ENCODE data around the gene ENOX1. TPM values are rescaled to one million over a fixed set of nuclear protein-coding genes. Genes with fewer than 3 reads are reported as not detected.

ENOX1 gene
- total and polyA plus RNA-seq, 2 donors, result 4.0 to 5.7 TPM

DNA sequence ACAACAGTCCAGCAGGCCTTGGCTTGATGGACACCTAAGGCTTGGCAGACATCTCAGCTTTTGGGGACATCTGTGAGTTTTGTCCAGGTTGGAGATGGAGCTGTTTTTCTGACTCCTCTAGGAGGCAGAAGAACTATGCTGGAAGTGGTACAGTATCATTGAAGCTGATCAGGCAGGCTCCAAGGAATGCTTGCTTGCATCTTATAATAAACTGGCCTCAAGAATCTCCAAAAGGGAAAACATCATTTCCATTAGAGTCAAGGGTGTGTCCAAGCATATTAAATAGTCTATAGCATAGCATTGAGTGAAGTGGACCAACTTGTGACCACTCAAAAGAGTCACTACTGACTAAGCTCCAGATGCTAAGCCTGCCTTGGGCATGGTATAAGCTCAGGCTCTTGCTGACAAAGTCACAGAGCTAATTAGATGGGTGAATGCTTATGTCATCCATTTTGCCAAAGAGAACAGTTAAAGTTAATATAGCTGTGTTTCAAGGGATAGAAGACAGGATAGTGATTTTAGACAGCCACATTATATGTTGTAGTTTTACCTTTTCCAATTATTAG lies 547.4 kb downstream of the ENOX1 start:
- H3K27ac ChIP-seq (ENCODE audit: low read depth in 1 of 2, low read length in 1 of 2), result no peak overlapping the region
- H3K9me3 ChIP-seq (ENCODE audit: control insufficient read depth in 2 of 2, insufficient read depth in 1 of 2, low read length in 1 of 2), result no peaks in the 10 kb centered on the region
- no peak overlapping the region for H3K4me3 ChIP-seq (ENCODE audit: low read length in 2 of 2)
- H3K27me3 ChIP-seq (ENCODE audit: control insufficient read depth in 2 of 2, insufficient read depth in 1 of 2, low read length in 1 of 2), result no peaks in the 10 kb centered on the region
- no peaks in the 10 kb centered on the region for H3K36me3 ChIP-seq (ENCODE audit: control insufficient read depth in 2 of 2, insufficient read depth in 2 of 2, low read length in 1 of 2)
- DNase-seq (ENCODE audit: low read depth in 6 of 9, low spot score in 9 of 9), result no peak
- peaks cover 0 to 2% of the 10 kb centered on the region in 2 donors for H3K4me1 ChIP-seq (ENCODE audit: control insufficient read depth in 2 of 2, insufficient read depth in 2 of 2, low read length in 2 of 2)

DNA sequence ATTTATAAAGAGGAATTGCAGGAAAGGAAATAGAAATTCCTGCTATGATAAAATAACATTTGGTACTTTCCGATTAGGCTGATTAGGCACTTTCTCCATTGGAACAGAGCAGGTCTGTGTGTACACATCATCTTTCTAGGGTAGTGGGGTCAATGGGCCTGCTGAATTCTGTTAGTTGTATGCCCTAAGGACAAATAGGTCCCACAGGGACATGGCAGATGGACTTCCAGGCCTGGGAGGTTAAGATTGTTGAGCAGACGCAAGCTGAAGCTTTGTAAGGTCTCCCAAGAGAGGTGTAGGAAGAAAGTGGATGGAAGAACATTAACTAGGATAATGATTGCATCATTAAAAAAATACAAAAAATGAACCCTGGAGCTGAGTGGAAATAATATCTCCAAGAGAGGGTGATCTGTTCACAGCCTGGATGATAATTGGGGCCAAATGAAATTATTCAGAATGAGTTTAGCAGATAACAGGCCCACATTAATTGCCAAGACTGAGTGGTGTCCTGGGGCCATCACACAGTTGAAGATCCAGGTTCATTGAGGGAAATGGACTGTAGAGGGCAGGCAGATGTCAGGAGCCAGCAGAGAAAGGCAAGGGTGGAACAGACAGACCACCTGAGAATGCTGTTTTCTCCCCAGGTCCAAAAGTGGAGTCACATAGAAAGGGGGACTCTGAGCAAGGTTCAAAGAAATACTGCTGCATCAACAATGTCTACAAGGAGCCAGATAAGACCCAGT lies 548.3 kb downstream of the ENOX1 start:
- Histone ChIP-seq H3K4me3 (ENCODE audit: low read length in 2 of 2) (no peak overlapping the region), H3K9me3 (ENCODE audit: control insufficient read depth in 2 of 2, insufficient read depth in 1 of 2, low read length in 1 of 2) (no peaks in the 10 kb centered on the region), H3K36me3 (ENCODE audit: control insufficient read depth in 2 of 2, insufficient read depth in 2 of 2, low read length in 1 of 2) (no peaks in the 10 kb centered on the region), H3K27me3 (ENCODE audit: control insufficient read depth in 2 of 2, insufficient read depth in 1 of 2, low read length in 1 of 2) (no peaks in the 10 kb centered on the region), H3K4me1 (ENCODE audit: control insufficient read depth in 2 of 2, insufficient read depth in 2 of 2, low read length in 2 of 2) (no peaks in the 10 kb centered on the region), H3K27ac (ENCODE audit: low read depth in 1 of 2, low read length in 1 of 2) (no peak overlapping the region)
- WGBS, result 98% methylated on average over 2 of the region's 2 CpGs
- DNase-seq (ENCODE audit: low read depth in 6 of 9, low spot score in 9 of 9), result no peak

DNA sequence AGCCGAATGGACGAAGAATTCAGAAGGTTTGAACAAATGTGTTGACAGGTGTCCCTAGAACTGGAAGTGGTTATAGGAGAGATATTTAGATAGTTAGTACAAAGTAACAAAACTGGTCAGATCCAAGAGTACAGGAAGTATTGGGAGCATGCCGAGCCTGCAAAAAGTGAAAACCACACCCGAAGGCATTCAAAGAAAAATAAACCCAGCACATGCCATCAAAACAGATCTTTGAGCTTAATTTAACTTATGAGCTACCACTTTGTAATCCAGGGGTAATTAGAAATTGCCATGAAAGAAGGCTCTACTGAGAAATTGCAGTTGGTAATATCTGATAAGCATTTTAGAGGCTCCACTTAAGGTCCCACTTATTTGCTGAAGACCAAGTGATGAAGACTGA lies 549.2 kb downstream of the ENOX1 start:
- no peaks in the 10 kb centered on the region for H3K9me3 ChIP-seq (ENCODE audit: control insufficient read depth in 2 of 2, insufficient read depth in 1 of 2, low read length in 1 of 2)
- DNase-seq (ENCODE audit: low read depth in 6 of 9, low spot score in 9 of 9), result no peak
- H3K4me1 ChIP-seq (ENCODE audit: control insufficient read depth in 2 of 2, insufficient read depth in 2 of 2, low read length in 2 of 2), result no peaks in the 10 kb centered on the region
- no peaks in the 10 kb centered on the region for H3K27me3 ChIP-seq (ENCODE audit: control insufficient read depth in 2 of 2, insufficient read depth in 1 of 2, low read length in 1 of 2)
- H3K4me3 ChIP-seq (ENCODE audit: low read length in 2 of 2), result no peak overlapping the region
- WGBS, result 81% methylated on average over 4 of the region's 4 CpGs
- no peaks in the 10 kb centered on the region for H3K36me3 ChIP-seq (ENCODE audit: control insufficient read depth in 2 of 2, insufficient read depth in 2 of 2, low read length in 1 of 2)
- H3K27ac ChIP-seq (ENCODE audit: low read depth in 1 of 2, low read length in 1 of 2), result no peak overlapping the region

DNA sequence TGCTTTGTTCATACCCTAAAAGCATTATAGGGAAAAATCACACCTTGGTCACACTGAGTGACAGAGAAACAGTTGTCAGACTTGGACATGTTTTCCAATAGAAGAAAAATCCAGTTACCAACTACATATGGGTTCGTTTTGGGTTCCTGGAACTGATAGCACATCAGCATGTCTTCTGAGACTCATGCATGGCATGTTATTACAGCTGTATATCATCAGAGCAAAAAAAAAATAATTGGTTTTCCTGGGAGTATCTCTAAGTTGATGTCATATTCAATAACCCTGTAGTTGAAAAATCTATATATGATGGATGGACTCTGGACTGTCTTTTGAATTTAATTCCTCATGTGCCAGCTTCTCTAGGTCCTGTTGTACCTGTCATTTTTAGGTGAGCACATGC lies 551.7 kb downstream of the ENOX1 start:
- no peak for DNase-seq (ENCODE audit: low read depth in 6 of 9, low spot score in 9 of 9)
- no peaks in the 10 kb centered on the region for H3K4me1 ChIP-seq (ENCODE audit: control insufficient read depth in 2 of 2, insufficient read depth in 2 of 2, low read length in 2 of 2)
- H3K36me3 ChIP-seq (ENCODE audit: control insufficient read depth in 2 of 2, insufficient read depth in 2 of 2, low read length in 1 of 2), result no peaks in the 10 kb centered on the region
- no peaks in the 10 kb centered on the region for H3K27me3 ChIP-seq (ENCODE audit: control insufficient read depth in 2 of 2, insufficient read depth in 1 of 2, low read length in 1 of 2)
- H3K27ac ChIP-seq (ENCODE audit: low read depth in 1 of 2, low read length in 1 of 2), result no peak overlapping the region
- H3K9me3 ChIP-seq (ENCODE audit: control insufficient read depth in 2 of 2, insufficient read depth in 1 of 2, low read length in 1 of 2), result no peaks in the 10 kb centered on the region
- 87% methylated on average over 1 of the region's 1 CpG for WGBS
- no peak overlapping the region for H3K4me3 ChIP-seq (ENCODE audit: low read length in 2 of 2)

DNA sequence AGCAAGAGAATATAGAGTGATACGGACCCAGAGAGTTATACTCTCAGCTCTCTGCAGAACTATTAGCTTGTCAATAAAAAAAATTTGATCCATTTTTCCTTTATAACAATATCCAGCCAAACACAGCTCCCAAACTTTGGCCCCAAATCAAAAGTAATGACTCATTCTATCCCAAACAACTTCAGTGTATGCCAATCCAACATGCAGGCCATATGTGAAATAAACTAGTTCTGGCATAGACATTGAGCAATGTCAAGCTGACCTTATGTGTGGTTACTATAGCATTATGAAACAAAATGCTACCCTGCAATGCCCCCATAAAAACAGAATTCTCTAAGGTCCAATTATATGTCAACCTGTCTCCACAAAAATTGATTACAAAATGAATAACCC lies 553.9 kb downstream of the ENOX1 start:
- no peak overlapping the region for H3K27ac ChIP-seq (ENCODE audit: low read depth in 1 of 2, low read length in 1 of 2)
- WGBS, result 97% methylated on average over 1 of the region's 1 CpG
- H3K27me3 ChIP-seq (ENCODE audit: control insufficient read depth in 2 of 2, insufficient read depth in 1 of 2, low read length in 1 of 2), result no peaks in the 10 kb centered on the region
- H3K4me1 ChIP-seq (ENCODE audit: control insufficient read depth in 2 of 2, insufficient read depth in 2 of 2, low read length in 2 of 2), result no peaks in the 10 kb centered on the region
- no peaks in the 10 kb centered on the region for H3K9me3 ChIP-seq (ENCODE audit: control insufficient read depth in 2 of 2, insufficient read depth in 1 of 2, low read length in 1 of 2)
- no peaks in the 10 kb centered on the region for H3K36me3 ChIP-seq (ENCODE audit: control insufficient read depth in 2 of 2, insufficient read depth in 2 of 2, low read length in 1 of 2)
- H3K4me3 ChIP-seq (ENCODE audit: low read length in 2 of 2), result no peak overlapping the region
- no peak for DNase-seq (ENCODE audit: low read depth in 6 of 9, low spot score in 9 of 9)

DNA sequence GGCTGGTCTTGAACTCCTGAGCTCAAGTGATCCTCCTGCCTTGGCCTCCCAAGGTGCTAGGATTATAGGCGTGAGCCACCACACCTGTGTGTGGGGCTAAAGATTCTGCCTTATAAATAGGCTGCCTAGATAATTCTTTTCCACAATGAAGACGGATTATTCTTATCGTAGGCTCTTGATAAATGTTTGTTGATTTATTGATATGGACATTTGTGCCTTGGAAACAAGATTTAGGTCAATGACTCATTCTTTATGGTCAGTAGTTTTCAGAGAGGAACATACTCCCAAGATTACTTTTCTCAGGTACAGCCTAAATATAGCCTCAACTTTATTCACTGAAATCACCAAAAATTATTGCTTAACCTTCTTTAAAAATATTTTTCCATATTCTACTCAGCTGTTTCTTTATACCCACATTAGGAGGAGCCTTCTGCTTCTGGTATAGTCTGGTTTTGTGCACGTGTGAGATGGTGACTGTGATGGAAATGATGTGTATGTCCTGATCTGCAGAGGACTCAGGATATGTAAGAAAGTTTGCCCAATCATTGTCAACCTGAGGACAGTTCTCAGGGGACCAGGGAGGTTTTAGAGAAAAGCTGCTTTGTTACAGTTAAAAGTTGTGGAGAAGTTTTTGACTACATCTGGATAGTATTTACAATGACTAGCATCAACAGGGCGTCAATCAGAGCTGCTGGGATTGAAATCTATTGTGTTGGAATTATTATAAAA lies 554.5 kb downstream of the ENOX1 start:
- DNase-seq (ENCODE audit: low read depth in 6 of 9, low spot score in 9 of 9), result no peak
- no peak overlapping the region for H3K27ac ChIP-seq (ENCODE audit: low read depth in 1 of 2, low read length in 1 of 2)
- no peaks in the 10 kb centered on the region for H3K4me1 ChIP-seq (ENCODE audit: control insufficient read depth in 2 of 2, insufficient read depth in 2 of 2, low read length in 2 of 2)
- no peaks in the 10 kb centered on the region for H3K9me3 ChIP-seq (ENCODE audit: control insufficient read depth in 2 of 2, insufficient read depth in 1 of 2, low read length in 1 of 2)
- no peaks in the 10 kb centered on the region for H3K36me3 ChIP-seq (ENCODE audit: control insufficient read depth in 2 of 2, insufficient read depth in 2 of 2, low read length in 1 of 2)
- WGBS, result 94% methylated on average over 5 of the region's 5 CpGs
- no peak overlapping the region for H3K4me3 ChIP-seq (ENCODE audit: low read length in 2 of 2)
- no peaks in the 10 kb centered on the region for H3K27me3 ChIP-seq (ENCODE audit: control insufficient read depth in 2 of 2, insufficient read depth in 1 of 2, low read length in 1 of 2)

DNA sequence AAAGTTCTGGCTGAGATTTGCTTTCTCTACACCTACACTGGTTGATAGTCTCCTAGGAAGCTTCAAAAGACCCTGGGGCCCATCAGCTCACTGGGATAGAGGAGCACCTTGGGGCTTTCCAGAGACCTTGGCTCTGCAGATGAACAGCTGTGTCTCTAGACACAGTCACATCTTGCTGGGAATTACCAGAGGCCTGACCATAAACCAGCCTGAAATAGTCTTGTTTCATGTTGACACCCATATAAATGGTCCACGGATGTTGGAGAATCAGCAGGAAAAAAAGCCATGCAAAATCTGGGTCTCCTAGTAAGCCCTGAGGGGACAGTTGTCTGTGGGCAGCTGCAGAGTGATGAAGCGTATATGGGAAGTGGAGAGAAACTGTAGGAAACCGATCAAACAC lies 555.8 kb downstream of the ENOX1 start:
- 24% methylated on average over 3 of the region's 3 CpGs for WGBS
- Histone ChIP-seq H3K9me3 (ENCODE audit: control insufficient read depth in 2 of 2, insufficient read depth in 1 of 2, low read length in 1 of 2) (no peaks in the 10 kb centered on the region), H3K4me1 (ENCODE audit: control insufficient read depth in 2 of 2, insufficient read depth in 2 of 2, low read length in 2 of 2) (no peaks in the 10 kb centered on the region), H3K27ac (ENCODE audit: low read depth in 1 of 2, low read length in 1 of 2) (no peak overlapping the region), H3K27me3 (ENCODE audit: control insufficient read depth in 2 of 2, insufficient read depth in 1 of 2, low read length in 1 of 2) (no peaks in the 10 kb centered on the region), H3K36me3 (ENCODE audit: control insufficient read depth in 2 of 2, insufficient read depth in 2 of 2, low read length in 1 of 2) (no peaks in the 10 kb centered on the region), H3K4me3 (ENCODE audit: low read length in 2 of 2) (no peak overlapping the region)
- DNase-seq (ENCODE audit: low read depth in 6 of 9, low spot score in 9 of 9), result no peak

DNA sequence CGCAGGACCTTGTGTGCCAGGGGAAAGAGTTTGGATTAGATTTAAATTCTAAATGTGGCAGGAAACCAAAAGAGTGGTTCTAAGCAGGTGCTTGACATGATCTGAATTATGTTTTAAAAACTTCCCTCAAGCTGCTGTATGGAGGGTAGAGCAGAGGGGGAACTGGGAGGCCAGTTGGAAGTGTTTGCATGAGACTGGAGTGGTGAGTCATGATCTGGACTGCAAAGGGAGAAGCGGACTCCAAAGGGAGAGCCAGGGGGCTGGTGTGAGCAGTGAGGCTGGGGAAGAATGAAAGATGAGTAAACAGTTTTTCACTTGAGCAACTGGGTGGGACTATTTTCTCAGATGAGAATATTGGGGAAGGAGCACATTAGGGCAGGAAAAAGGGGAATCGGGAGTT lies 557.3 kb downstream of the ENOX1 start:
- H3K27ac ChIP-seq (ENCODE audit: low read depth in 1 of 2, low read length in 1 of 2), result no peak overlapping the region
- no peaks in the 10 kb centered on the region for H3K9me3 ChIP-seq (ENCODE audit: control insufficient read depth in 2 of 2, insufficient read depth in 1 of 2, low read length in 1 of 2)
- no peak overlapping the region for H3K4me3 ChIP-seq (ENCODE audit: low read length in 2 of 2)
- DNase-seq (ENCODE audit: low read depth in 6 of 9, low spot score in 9 of 9), result no peak
- H3K36me3 ChIP-seq (ENCODE audit: control insufficient read depth in 2 of 2, insufficient read depth in 2 of 2, low read length in 1 of 2), result no peaks in the 10 kb centered on the region
- H3K27me3 ChIP-seq (ENCODE audit: control insufficient read depth in 2 of 2, insufficient read depth in 1 of 2, low read length in 1 of 2), result no peaks in the 10 kb centered on the region
- no peaks in the 10 kb centered on the region for H3K4me1 ChIP-seq (ENCODE audit: control insufficient read depth in 2 of 2, insufficient read depth in 2 of 2, low read length in 2 of 2)
- 83% methylated on average over 3 of the region's 3 CpGs for WGBS

DNA sequence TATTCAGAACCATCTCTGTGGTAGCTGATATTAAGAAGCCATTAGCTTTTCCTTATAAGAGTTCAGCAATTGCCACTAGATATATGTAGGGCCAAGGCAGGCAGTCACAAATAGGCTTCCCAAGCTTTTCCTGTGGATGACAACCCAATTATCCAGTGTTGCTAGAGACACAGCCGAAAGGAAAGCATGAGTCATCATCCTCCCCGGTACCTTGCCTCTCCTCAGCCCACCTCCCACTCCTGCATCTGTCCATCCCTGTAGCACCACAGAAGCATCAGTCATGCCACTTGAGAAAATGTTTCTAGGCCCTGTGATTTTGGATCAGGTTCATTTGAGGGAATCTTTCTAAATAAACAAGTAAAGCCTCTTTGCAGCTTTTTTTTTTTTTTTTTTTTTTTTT lies 559.1 kb downstream of the ENOX1 start:
- H3K36me3 ChIP-seq (ENCODE audit: control insufficient read depth in 2 of 2, insufficient read depth in 2 of 2, low read length in 1 of 2), result no peaks in the 10 kb centered on the region
- H3K27me3 ChIP-seq (ENCODE audit: control insufficient read depth in 2 of 2, insufficient read depth in 1 of 2, low read length in 1 of 2), result no peaks in the 10 kb centered on the region
- WGBS, result 65% methylated on average over 2 of the region's 2 CpGs
- DNase-seq (ENCODE audit: low read depth in 6 of 9, low spot score in 9 of 9), result no peak
- no peak overlapping the region for H3K27ac ChIP-seq (ENCODE audit: low read depth in 1 of 2, low read length in 1 of 2)
- H3K4me1 ChIP-seq (ENCODE audit: control insufficient read depth in 2 of 2, insufficient read depth in 2 of 2, low read length in 2 of 2), result no peaks in the 10 kb centered on the region
- H3K9me3 ChIP-seq (ENCODE audit: control insufficient read depth in 2 of 2, insufficient read depth in 1 of 2, low read length in 1 of 2), result no peaks in the 10 kb centered on the region
- no peak overlapping the region for H3K4me3 ChIP-seq (ENCODE audit: low read length in 2 of 2)
